GM10847 (cell line): ENCODE data around the gene MTUS2.

Experiments used
- POLR2A ChIP-seq: IDR thresholded peaks from 2 replicates; pipeline ENCODE4 v1.6.1; 2011; ENCODE audit not compliant: insufficient read length; ENCODE audit errors: extremely low read depth

Gene MTUS2

DNA sequence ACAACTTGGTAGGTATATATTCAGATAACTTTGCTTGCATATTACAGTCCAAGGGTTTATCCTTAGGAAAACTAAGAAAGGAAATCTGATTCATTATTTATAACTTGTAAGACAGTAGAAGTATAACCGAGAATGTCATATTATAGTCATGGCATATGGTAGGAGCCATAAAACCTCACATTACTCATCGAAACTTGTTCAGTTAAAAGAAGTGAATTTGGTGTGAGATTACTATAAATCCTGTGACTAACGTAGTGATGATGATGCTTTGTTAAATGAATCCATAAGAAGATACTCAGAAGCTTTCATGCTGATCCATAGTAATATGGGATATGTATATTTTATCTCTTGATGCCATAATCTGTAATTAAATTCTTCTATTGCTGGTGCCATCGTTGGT lies 57.3 kb downstream of the MTUS2 start:
- TF ChIP-seq POLR2A = no peak

- no peak for TF ChIP-seq POLR2A
Observed at GRCh38 chr13:28885181-28885580, 65.0 kb downstream of the MTUS2 start.

- TF ChIP-seq POLR2A = no peak
Observed at GRCh38 chr13:28889086-28889732, 69.1 kb downstream of the MTUS2 start.

DNA sequence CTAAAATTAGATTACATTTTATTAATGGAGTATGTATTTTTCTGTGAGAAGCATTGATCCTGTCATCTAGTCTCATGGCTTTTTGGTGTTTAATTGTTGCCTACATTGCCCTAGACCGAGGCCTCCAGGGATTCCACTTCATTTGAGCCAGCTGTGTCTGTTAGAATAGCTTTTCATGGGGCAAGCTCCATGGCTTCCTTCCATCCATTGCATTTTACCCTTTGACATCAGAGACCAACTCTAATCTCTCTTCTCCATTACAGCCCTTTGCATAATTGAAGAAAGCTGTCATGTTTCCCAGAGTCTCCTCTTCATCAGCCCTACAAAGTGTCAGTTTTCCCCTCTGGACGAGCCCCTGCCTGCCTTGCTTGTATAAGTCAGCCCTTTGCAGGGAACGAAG lies 70.6 kb downstream of the MTUS2 start:
- TF ChIP-seq POLR2A = no peak

DNA sequence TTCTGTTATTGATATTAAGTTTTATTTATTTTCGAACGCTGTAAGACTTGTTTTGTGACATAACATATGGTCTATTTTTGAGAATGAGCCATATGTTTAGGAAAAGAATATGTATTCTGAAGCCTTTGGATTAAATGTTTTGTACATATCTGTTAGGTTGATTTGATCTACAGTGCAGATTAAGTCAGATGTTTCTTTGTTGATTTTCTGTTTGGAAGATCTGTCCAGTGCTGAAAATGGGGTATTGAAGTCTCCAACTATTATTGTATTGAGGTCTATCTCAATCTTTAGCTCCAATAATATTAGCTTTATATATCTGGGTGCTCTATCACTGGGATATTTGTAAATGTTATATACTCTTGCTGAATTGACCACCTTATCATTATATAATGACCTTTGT lies 97.9 kb downstream of the MTUS2 start:
- no peak for TF ChIP-seq POLR2A

DNA sequence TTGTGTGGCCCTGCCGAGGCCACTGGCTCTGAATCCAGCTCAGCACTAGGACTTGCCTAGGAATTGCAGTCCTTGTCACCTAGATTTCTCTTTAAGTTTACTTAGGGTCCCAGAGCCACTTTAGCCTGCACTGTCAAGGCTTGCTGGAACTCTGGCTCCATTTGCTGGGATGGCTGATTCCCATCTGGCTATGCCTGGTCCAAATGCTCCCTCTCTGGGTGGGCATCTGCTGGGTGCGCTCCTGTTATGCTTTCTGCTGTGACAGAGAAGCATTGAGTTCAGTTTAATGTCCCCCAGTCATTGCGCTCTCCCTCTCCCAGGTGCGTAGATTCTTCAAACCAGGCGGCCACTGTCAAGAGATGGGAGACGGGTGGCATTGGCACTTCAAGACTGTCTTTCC lies 102.2 kb downstream of the MTUS2 start:
- TF ChIP-seq POLR2A = no peak

DNA sequence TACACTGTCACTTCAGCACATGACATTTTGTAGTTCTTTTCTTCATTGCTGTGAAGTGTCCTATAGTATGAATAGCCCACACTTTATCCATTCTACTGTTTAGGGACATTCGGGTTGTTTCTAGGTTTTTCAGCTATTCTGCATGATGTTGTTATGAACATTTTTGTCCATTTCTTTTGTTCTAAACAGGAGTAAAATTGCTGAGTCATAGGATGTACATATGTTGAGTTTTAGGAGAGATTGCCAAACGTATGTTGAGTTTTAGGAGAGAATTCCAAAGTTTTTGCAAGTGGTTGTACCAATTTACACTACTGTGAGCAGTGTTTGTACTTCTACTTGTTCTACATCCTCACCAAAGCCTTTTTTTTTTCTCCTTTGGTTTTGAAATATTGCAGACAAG lies 115.0 kb downstream of the MTUS2 start:
- no peak for TF ChIP-seq POLR2A

GRCh38 chr13:28942906-28943305 lies 122.8 kb downstream of the MTUS2 start:
- no peak for TF ChIP-seq POLR2A

GRCh38 chr13:28953714-28954418 lies 133.7 kb downstream of the MTUS2 start:
- TF ChIP-seq POLR2A = no peak

GRCh38 chr13:28954419-28954725 lies 134.2 kb downstream of the MTUS2 start:
- TF ChIP-seq POLR2A = no peak

DNA sequence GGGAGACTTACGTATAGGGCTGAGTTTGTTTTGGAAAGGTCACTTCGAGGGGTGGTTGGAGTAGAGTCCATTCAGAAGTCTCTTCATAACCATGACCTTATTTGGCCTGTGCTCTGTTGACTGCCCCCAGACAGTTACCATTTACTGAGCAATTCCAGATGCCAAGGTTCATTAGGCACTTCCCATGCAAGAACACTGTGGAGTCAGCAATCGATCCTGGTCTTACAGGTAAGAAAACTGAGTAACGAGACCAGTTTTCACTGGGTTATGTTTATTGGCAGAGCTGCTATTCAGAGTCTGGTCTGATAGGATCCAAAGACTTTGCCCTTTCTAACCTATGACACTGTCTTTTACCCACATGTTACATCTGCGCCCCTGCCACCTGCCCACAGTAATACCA lies 134.7 kb downstream of the MTUS2 start:
- no peak for TF ChIP-seq POLR2A

GRCh38 chr13:28955264-28955966 lies 135.3 kb downstream of the MTUS2 start:
- no peak for TF ChIP-seq POLR2A

DNA sequence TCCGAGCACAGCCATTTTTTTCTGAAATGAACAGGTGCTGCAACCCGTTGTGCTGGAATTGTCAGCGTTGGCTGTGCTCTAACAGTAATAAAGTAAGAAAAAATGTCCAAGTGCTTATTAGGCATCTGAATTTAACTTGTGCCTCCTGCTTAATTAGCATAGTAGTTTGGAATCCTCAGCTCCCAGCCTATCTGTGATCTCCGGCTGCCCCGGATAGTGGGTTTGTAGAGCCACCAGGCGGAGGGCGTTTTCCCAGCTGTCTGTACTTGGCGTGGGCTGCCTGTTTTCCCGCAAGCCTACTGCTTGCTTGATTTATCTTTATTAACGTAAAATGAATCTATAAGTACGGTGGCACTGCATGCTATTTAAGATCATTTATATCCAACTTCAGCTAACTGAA lies 137.9 kb downstream of the MTUS2 start:
- no peak for TF ChIP-seq POLR2A

DNA sequence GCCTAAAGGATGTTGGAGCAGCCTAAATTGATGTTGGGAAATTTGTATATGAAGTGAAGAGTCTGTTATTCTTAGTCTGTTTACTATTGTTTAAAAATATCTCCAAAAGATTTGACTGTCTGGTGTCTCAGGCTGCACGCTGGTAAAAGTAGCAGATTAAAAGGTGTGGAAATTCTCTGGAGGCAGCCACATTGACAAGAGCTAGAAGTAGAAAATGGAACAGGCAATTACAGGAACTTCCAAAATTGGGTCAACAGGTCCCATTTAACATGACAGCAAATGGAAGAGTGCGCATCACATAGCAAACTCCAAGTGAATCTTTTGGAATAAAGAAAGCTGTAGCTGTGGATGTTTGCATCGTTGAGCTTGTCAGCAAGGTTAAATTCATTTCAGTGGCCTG lies 138.3 kb downstream of the MTUS2 start:
- TF ChIP-seq POLR2A = no peak

DNA sequence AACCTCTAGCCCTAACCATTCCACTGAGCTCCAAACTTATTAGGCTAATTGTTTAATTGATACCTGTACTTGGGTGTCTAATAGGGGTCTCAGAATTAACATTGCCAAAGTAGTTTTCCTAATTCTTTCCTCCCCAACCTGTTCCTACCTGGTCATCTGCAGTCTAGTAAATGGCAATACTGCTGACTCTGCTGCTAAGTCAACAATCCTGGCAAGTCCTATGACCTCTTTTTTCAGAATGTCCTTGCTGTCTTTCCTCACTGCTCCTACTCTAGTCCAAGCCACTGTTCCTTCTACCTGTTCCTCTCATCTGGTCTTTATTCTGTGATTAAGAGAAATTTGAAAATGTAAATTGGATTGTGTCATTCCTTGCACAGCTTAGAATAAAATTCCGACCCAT lies 143.9 kb downstream of the MTUS2 start:
- TF ChIP-seq POLR2A = no peak

DNA sequence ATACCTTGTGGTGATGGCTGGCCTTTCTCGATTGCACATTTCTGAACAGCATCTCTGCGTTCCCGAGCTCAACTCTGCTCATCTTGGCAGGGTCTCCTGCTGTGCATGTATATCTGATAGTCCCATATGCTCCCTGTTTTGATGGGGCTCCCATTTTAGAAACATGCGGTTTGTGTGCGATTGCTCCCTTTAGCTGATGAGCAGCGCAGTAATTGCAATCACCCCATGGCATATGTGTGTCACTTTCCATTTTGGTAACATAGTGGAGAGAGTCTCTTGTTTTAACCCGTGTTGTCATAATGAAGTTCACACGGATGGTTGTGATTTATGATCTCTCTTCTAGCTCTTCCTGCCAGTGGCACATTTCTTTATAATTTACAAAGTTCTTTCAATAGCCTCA lies 144.7 kb downstream of the MTUS2 start:
- TF ChIP-seq POLR2A = no peak

- no peak for TF ChIP-seq POLR2A
Observed at GRCh38 chr13:28967029-28967915, 147.1 kb downstream of the MTUS2 start.
